Kidney (tissue), 14 donors: ENCODE measurements around the gene DHX40. TPM values are rescaled to one million over a fixed set of nuclear protein-coding genes. Genes with fewer than 3 reads are reported as not detected.

Experiments used
- DNase-seq, 5 donors: peaks; one replicate each; pipeline ENCODE4 v3.0.0-alpha.2; 2013 to 2020
- FAIRE-seq: peaks from 2 replicates; lab custom pipeline; 2012; peaks lifted over from hg19 to GRCh38; lab: Jason Lieb, UNC
- H3K27ac ChIP-seq, 2 donors: one replicate each; pipeline ENCODE4 v1.7.0; 2013; ENCODE audit warnings: low read depth in 2 of 2, low read length in 2 of 2, inconsistent platforms in 1 of 2
- H3K27me3 ChIP-seq: one replicate; pipeline ENCODE4 v1.7.1; 2013; ENCODE audit warnings: low read length, inconsistent platforms; ENCODE audit not compliant: control insufficient read depth, insufficient read depth
- H3K36me3 ChIP-seq, 3 donors: one replicate each; pipeline versions ENCODE4 v1.7.0 to v1.7.1; 2013; ENCODE audit warnings: low read length in 3 of 3, control low read depth in 1 of 3, inconsistent platforms in 1 of 3; ENCODE audit not compliant: insufficient read depth in 3 of 3, control insufficient read depth in 2 of 3
- H3K4me1 ChIP-seq, 3 donors: one replicate each; pipeline versions ENCODE4 v1.7.0 to v1.7.1; 2013; ENCODE audit warnings: low read length in 3 of 3, inconsistent platforms in 1 of 3, low read depth in 1 of 3; ENCODE audit not compliant: control insufficient read depth in 2 of 3, insufficient read depth in 2 of 3
- H3K4me3 ChIP-seq, 3 donors: one replicate each; pipeline versions ENCODE4 v1.7.0 to v1.8.1; 2013; ENCODE audit warnings: low read length in 3 of 3, control low read depth in 1 of 3, inconsistent platforms in 1 of 3
- H3K9ac ChIP-seq, 3 donors: one replicate each; pipeline versions ENCODE4 v1.7.0 to v1.7.1; 2013; ENCODE audit warnings: low read length in 3 of 3, control low read depth in 1 of 3, inconsistent platforms in 1 of 3
- H3K9me3 ChIP-seq, 3 donors: one replicate each; pipeline versions ENCODE4 v1.7.0 to v1.7.1; 2013; ENCODE audit warnings: low read length in 3 of 3, control low read depth in 1 of 3, inconsistent platforms in 1 of 3; ENCODE audit not compliant: control insufficient read depth in 2 of 3, insufficient read depth in 1 of 3
- intact Hi-C: fragments of 100-400 bp; cut with DNase I; formaldehyde crosslinking; loops from one replicate; pipeline ENCODE4 v1.11.1; 2022
- polyA plus RNA-seq: library from polyadenylated mRNA; stranded (reverse); fragments of 350-450 nt; fragmentation: Illumina TruSeq; extraction: RNeasy Lipid Tissue Mini Kit (QIAGEN cat#74804); gene quantifications from one replicate; pipeline ENCODE4 v1.2.3, GENCODE V29; 2014; ENCODE audit warnings: low read depth, low replicate concordance; ENCODE audit not compliant: insufficient read depth
- total RNA-seq: library from RNA; stranded (reverse); fragmentation: NEBNext Ultra II Directional; extraction: Animal tissue kit (Norgen Biotek cat#: 25700); gene quantifications from one replicate; pipeline ENCODE4 v1.2.1, GENCODE V29; 2021
- TF ChIP-seq, protein P1 (sequence below): IDR thresholded peaks from 3 replicates; pipeline ENCODE4 v1.5.1; 2012; ENCODE audit warnings: mild to moderate bottlenecking, moderate library complexity, borderline replicate concordance; ENCODE audit not compliant: insufficient read depth; ENCODE audit errors: extremely low read depth
- donor health status: control.
- donor health status: control.
- donor health status: control.
- donor health status: control.
- donor health status: control.
- donor health status: DM: yes; HTN: yes; CAD: no.
- donor health status: Normal renal cell carcinoma (clear cell type).

Gene DHX40
- total and polyA plus RNA-seq, 2 donors from 2014 or later, result 23.8 to 41.4 TPM

GRCh38 chr17:59641799-59642484 is 76.5 kb downstream of the DHX40 start:
- DNase-seq (peak in 1 of 5 donors; percentile 16), FAIRE-seq (no peak)
- peaks cover 2 to 8% (median 3%) of the 10 kb centered on the region in 3 donors for H3K36me3 ChIP-seq
- no peak overlapping the region for H3K9ac ChIP-seq
- H3K9me3 ChIP-seq, result no peaks in the 10 kb centered on the region
- intact Hi-C loops, result no loop called here
- TF ChIP-seq, protein P1, sequence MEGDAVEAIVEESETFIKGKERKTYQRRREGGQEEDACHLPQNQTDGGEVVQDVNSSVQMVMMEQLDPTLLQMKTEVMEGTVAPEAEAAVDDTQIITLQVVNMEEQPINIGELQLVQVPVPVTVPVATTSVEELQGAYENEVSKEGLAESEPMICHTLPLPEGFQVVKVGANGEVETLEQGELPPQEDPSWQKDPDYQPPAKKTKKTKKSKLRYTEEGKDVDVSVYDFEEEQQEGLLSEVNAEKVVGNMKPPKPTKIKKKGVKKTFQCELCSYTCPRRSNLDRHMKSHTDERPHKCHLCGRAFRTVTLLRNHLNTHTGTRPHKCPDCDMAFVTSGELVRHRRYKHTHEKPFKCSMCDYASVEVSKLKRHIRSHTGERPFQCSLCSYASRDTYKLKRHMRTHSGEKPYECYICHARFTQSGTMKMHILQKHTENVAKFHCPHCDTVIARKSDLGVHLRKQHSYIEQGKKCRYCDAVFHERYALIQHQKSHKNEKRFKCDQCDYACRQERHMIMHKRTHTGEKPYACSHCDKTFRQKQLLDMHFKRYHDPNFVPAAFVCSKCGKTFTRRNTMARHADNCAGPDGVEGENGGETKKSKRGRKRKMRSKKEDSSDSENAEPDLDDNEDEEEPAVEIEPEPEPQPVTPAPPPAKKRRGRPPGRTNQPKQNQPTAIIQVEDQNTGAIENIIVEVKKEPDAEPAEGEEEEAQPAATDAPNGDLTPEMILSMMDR, result no peak
- H3K4me1 ChIP-seq, result peaks cover 0 to 27% (median 7%) of the 10 kb centered on the region in 3 donors
- H3K27me3 ChIP-seq, result no peaks in the 10 kb centered on the region
- peak overlapping the region in 1 of 2 donors; percentile 12 for H3K27ac ChIP-seq
- H3K4me3 ChIP-seq, result no peak overlapping the region

DNA sequence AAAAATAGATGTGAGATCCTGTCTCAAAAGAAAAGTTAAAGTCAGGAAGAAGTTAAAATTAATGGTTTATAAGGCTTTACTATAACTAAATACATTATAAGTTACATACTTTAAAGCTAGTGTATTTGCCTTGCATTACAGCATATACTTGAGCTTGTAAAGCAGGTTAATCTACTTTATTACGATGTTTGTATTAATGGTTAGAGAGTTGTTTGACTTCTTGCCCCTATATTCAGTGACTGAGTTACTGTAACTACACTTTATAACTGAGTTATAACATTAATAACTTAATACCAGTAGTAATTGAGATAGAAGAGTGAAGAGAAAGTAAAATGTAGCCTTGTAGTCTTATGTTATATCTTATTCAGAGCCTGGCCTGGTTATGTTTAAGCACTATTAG is 77.2 kb downstream of the DHX40 start:
- FAIRE-seq, result no peak
- H3K27ac ChIP-seq, result peak overlapping the region; percentile 4 to 20
- DNase-seq, result peak in 1 of 5 donors; percentile 44
- no peak overlapping the region for H3K4me3 ChIP-seq
- no peaks in the 10 kb centered on the region for H3K9me3 ChIP-seq
- peaks cover 0 to 27% (median 7%) of the 10 kb centered on the region in 3 donors for H3K4me1 ChIP-seq
- TF ChIP-seq, protein P1, result no peak
- intact Hi-C loops, result no loop called here
- H3K27me3 ChIP-seq, result no peaks in the 10 kb centered on the region
- H3K36me3 ChIP-seq, result peaks cover 2 to 10% (median 7%) of the 10 kb centered on the region in 3 donors
- no peak overlapping the region for H3K9ac ChIP-seq

- peak overlapping the region in 1 of 3 donors; percentile 7 for H3K4me3 ChIP-seq
- intact Hi-C loops, result no loop called here
- FAIRE-seq (no peak), DNase-seq (peak in 2 of 5 donors; percentile 67 to 76)
- H3K9me3 ChIP-seq, result no peaks in the 10 kb centered on the region
- H3K9ac ChIP-seq, result peak overlapping the region in 2 of 3 donors; percentile 1 to 43
- TF ChIP-seq, protein P1, result no peak
- peaks cover 2 to 19% (median 9%) of the 10 kb centered on the region in 3 donors for H3K36me3 ChIP-seq
- H3K4me1 ChIP-seq, result peaks cover 0 to 24% (median 5%) of the 10 kb centered on the region in 3 donors
- peak overlapping the region; percentile 20 to 35 for H3K27ac ChIP-seq
- no peaks in the 10 kb centered on the region for H3K27me3 ChIP-seq
These were observed 78.0 kb downstream of the DHX40 start for GRCh38 chr17:59643159-59644140.
